H1 (cell line): ENCODE data around the gene RNF151. TPM values are rescaled to one million over a fixed set of nuclear protein-coding genes. Genes with fewer than 3 reads are reported as not detected.

Experiments used
- CTCF ChIA-PET: fragments of 300-600 bp; sonication (Branson Sonifier 250); formaldehyde crosslinking; loops from one replicate; lab custom pipeline; 2021; ENCODE audit not compliant: partially characterized antibody; lab: Charles Lee
- POLR2A ChIA-PET: fragments of 300-600 bp; sonication (Branson Sonifier 250); formaldehyde crosslinking; loops from one replicate; lab custom pipeline; 2021; ENCODE audit warnings: inconsistent platforms; ENCODE audit not compliant: partially characterized antibody; lab: Charles Lee
- DNase-seq, 2 experiments: peaks; one replicate each; pipeline versions ENCODE4 v3.0.0 to v3.0.0-alpha.2; 2010 to 2022; ENCODE audit warnings: low spot score in 2 of 2, low read depth in 1 of 2, mixed read lengths in 1 of 2
- FAIRE-seq: peaks from 2 replicates; lab custom pipeline; 2011; peaks lifted over from hg19 to GRCh38; lab: Jason Lieb, UNC
- H2AFZ ChIP-seq: 2 replicates; pipeline ENCODE4 v1.8.1; 2012; ENCODE audit warnings: low read length, inconsistent platforms
- H2AK5ac ChIP-seq: 2 replicates; pipeline ENCODE4 v1.6.1; 2013; ENCODE audit warnings: low read depth, low read length
- H2BK120ac ChIP-seq: replicated peaks from 2 replicates; pipeline ENCODE3; 2013; ENCODE audit warnings: low read depth, low read length, inconsistent platforms
- H2BK12ac ChIP-seq: 2 replicates; pipeline ENCODE4 v1.6.1; 2013; ENCODE audit warnings: low read depth, low read length
- H2BK15ac ChIP-seq: 2 replicates; pipeline ENCODE4 v1.6.1; 2013; ENCODE audit warnings: low read length
- H2BK20ac ChIP-seq: 2 replicates; pipeline ENCODE4 v1.6.1; 2013; ENCODE audit warnings: low read length
- H2BK5ac ChIP-seq: 2 replicates; pipeline ENCODE4 v1.6.1; 2013; ENCODE audit warnings: low read depth, low read length
- H3K14ac ChIP-seq: 2 replicates; pipeline ENCODE4 v1.6.1; 2013; ENCODE audit warnings: inconsistent platforms; ENCODE audit not compliant: insufficient read length
- H3K18ac ChIP-seq: 2 replicates; pipeline ENCODE4 v1.6.1; 2013; ENCODE audit warnings: low read length; ENCODE audit errors: extremely low read depth
- H3K23ac ChIP-seq: 2 replicates; pipeline ENCODE4 v1.6.1; 2013; ENCODE audit warnings: inconsistent platforms; ENCODE audit not compliant: insufficient read length
- H3K23me2 ChIP-seq: 2 replicates; pipeline ENCODE4 v1.6.1; 2013; ENCODE audit warnings: low read depth, low read length
- H3K27ac ChIP-seq: 2 replicates; pipeline ENCODE4 v1.6.1; 2011; ENCODE audit warnings: low read depth, low read length, inconsistent platforms
- H3K27me3 ChIP-seq, 4 experiments: replicated peaks in 1 of 4; 1 replicate in 1 of 4; 2 replicates in 3 of 4; pipeline versions ENCODE4 v1.6.1 to v1.8.1; 2011 to 2013; ENCODE audit warnings: low read length in 3 of 4, mild to moderate bottlenecking in 3 of 4, inconsistent platforms in 2 of 4, mixed read lengths in 2 of 4, moderate library complexity in 1 of 4; ENCODE audit not compliant: control insufficient read depth in 3 of 4, insufficient read depth in 3 of 4; ENCODE audit errors: extremely low read depth in 1 of 4
- H3K36me3 ChIP-seq, 4 experiments: 2 replicates each; pipeline versions ENCODE4 v1.6.1 to v1.8.1; 2011 to 2013; ENCODE audit warnings: mild to moderate bottlenecking in 4 of 4, low read length in 3 of 4, moderate library complexity in 2 of 4, control low read depth in 1 of 4, inconsistent platforms in 1 of 4; ENCODE audit not compliant: insufficient read depth in 4 of 4, control insufficient read depth in 2 of 4
- H3K4ac ChIP-seq: replicated peaks from 2 replicates; pipeline ENCODE3; 2013; ENCODE audit warnings: low read length, low read depth, mixed read lengths, inconsistent platforms; ENCODE audit not compliant: insufficient read length
- H3K4me1 ChIP-seq, 4 experiments: replicated peaks in 1 of 4; 1 replicate in 1 of 4; 2 replicates in 3 of 4; pipeline versions ENCODE4 v1.6.1 to v1.8.1; 2011 to 2013; ENCODE audit warnings: low read length in 3 of 4, inconsistent platforms in 2 of 4, mixed read lengths in 1 of 4; ENCODE audit not compliant: insufficient read depth in 4 of 4, control insufficient read depth in 3 of 4
- H3K4me2 ChIP-seq, 2 experiments: 2 replicates each; pipeline versions ENCODE4 v1.6.1 to v1.8.1; 2011 to 2013; ENCODE audit warnings: low read depth in 2 of 2, low read length in 2 of 2, control low read depth in 1 of 2, inconsistent platforms in 1 of 2, mild to moderate bottlenecking in 1 of 2; ENCODE audit not compliant: insufficient read depth in 1 of 2
- H3K4me3 ChIP-seq, 4 experiments: fragments of 200-600, 300-600 bp in 1 of 4; sonication (generic), shearing (Covaris generic), sonication (Bioruptor Twin) in 1 of 4; 2 replicates each; pipeline versions ENCODE4 v1.5.1 to v1.8.1; 2011 to 2016; ENCODE audit warnings: low read length in 4 of 4, low read depth in 3 of 4, control low read depth in 2 of 4, inconsistent platforms in 2 of 4, mild to moderate bottlenecking in 2 of 4, mixed read lengths in 1 of 4, moderate library complexity in 1 of 4; ENCODE audit not compliant: insufficient read depth in 2 of 4; ENCODE audit errors: extremely low read depth in 1 of 4
- H3K56ac ChIP-seq: replicated peaks from 2 replicates; pipeline ENCODE3; 2013; ENCODE audit warnings: low read depth, mild to moderate bottlenecking, mixed read lengths, low read length, inconsistent platforms; ENCODE audit not compliant: insufficient read length
- H3K79me1 ChIP-seq: 2 replicates; pipeline ENCODE4 v1.6.1; 2013; ENCODE audit warnings: low read depth, low read length, control low read depth
- H3K79me2 ChIP-seq, 2 experiments: 2 replicates each; pipeline versions ENCODE4 v1.6.1 to v1.8.1; 2012 to 2013; ENCODE audit warnings: low read length in 2 of 2, mild to moderate bottlenecking in 2 of 2, inconsistent platforms in 1 of 2; ENCODE audit not compliant: insufficient read depth in 2 of 2, control insufficient read depth in 1 of 2
- H3K9ac ChIP-seq, 4 experiments: replicated peaks in 1 of 4; 1 replicate in 1 of 4; 2 replicates in 3 of 4; pipeline versions ENCODE4 v1.6.1 to v1.8.1; 2011 to 2013; ENCODE audit warnings: low read depth in 3 of 4, low read length in 3 of 4, control low read depth in 2 of 4, mild to moderate bottlenecking in 2 of 4, moderate library complexity in 2 of 4, inconsistent platforms in 1 of 4; ENCODE audit errors: extremely low read depth in 1 of 4
- H3K9me3 ChIP-seq, 2 experiments: 2 replicates each; pipeline versions ENCODE4 v1.6.1 to v1.8.1; 2012 to 2013; ENCODE audit warnings: mild to moderate bottlenecking in 2 of 2, moderate library complexity in 2 of 2, control low read depth in 1 of 2, inconsistent platforms in 1 of 2, low read depth in 1 of 2, low read length in 1 of 2, mixed read lengths in 1 of 2; ENCODE audit not compliant: insufficient read depth in 2 of 2
- H4K20me1 ChIP-seq, 2 experiments: replicated peaks in 1 of 2; 2 replicates each; pipeline versions ENCODE3 to v1.8.1; 2011 to 2013; ENCODE audit warnings: inconsistent platforms in 2 of 2, low read length in 2 of 2, mild to moderate bottlenecking in 1 of 2; ENCODE audit not compliant: insufficient read depth in 2 of 2, control insufficient read depth in 1 of 2
- H4K5ac ChIP-seq: 2 replicates; pipeline ENCODE4 v1.6.1; 2013; ENCODE audit warnings: low read length, low read depth, mixed read lengths, inconsistent platforms; ENCODE audit not compliant: insufficient read length
- H4K8ac ChIP-seq: 2 replicates; pipeline ENCODE4 v1.8.0; 2013; ENCODE audit warnings: mild to moderate bottlenecking, moderate library complexity, low read length, inconsistent platforms; ENCODE audit not compliant: insufficient read depth; ENCODE audit errors: extremely low read depth
- H4K91ac ChIP-seq: replicated peaks from 2 replicates; pipeline ENCODE3; 2013; ENCODE audit warnings: low read length, mixed read lengths, inconsistent platforms; ENCODE audit not compliant: insufficient read length
- BACH1 ChIP-seq: IDR thresholded peaks from 2 replicates; pipeline ENCODE4 v1.6.1; 2012; ENCODE audit warnings: low read length, improper control_type of control experiment
- CBX8 ChIP-seq: fragments of 300-800, 300-1000 bp; sonication (generic); IDR thresholded peaks from 2 replicates; pipeline ENCODE4 v1.7.1; 2016; ENCODE audit warnings: low read depth, low read length, borderline replicate concordance
- CEBPB ChIP-seq: IDR thresholded peaks from 2 replicates; pipeline ENCODE4 v1.6.1; 2012; ENCODE audit warnings: low read depth, low read length
- CREB1 ChIP-seq: IDR thresholded peaks from 2 replicates; pipeline ENCODE4 v1.6.1; 2012; ENCODE audit warnings: inconsistent platforms
- FOSL1 ChIP-seq: IDR thresholded peaks from 2 replicates; pipeline ENCODE4 v1.6.1; 2011; ENCODE audit warnings: mild to moderate bottlenecking, low read depth, low read length, moderate library complexity; ENCODE audit not compliant: insufficient read depth
- GTF2F1 ChIP-seq: IDR thresholded peaks from 2 replicates; pipeline ENCODE4 v1.6.1; 2012; ENCODE audit warnings: low read depth, low read length, improper control_type of control experiment, borderline replicate concordance
- HDAC2 ChIP-seq, 2 experiments: fragments of 300-600 bp in 1 of 2; sonication (generic) in 1 of 2; IDR thresholded peaks; 2 replicates each; pipeline ENCODE4 v1.6.1; 2011 to 2012; ENCODE audit warnings: low read depth in 2 of 2, low read length in 2 of 2, mild to moderate bottlenecking in 2 of 2, moderate library complexity in 2 of 2, borderline replicate concordance in 1 of 2, inconsistent platforms in 1 of 2
- HDAC6 ChIP-seq: IDR thresholded peaks from one replicate; pipeline ENCODE4 v1.7.1; 2012; ENCODE audit warnings: low read depth, mild to moderate bottlenecking, inconsistent platforms, low read length, moderate library complexity
- KDM1A ChIP-seq: fragments of 200-600, 300-600 bp; sonication (generic); IDR thresholded peaks from 2 replicates; pipeline ENCODE4 v1.7.1; 2016; ENCODE audit warnings: mild to moderate bottlenecking, low read length, borderline replicate concordance
- RBBP5 ChIP-seq: IDR thresholded peaks from 2 replicates; pipeline ENCODE4 v1.7.1; 2012; ENCODE audit warnings: low read depth, mild to moderate bottlenecking, inconsistent platforms, low read length, moderate library complexity, borderline replicate concordance
- SP1 ChIP-seq: IDR thresholded peaks from 2 replicates; pipeline ENCODE4 v1.6.1; 2011; ENCODE audit warnings: low read depth, low read length
- YY1 ChIP-seq: IDR thresholded peaks from 2 replicates; pipeline ENCODE4 v1.6.1; 2011; ENCODE audit warnings: low read depth, mild to moderate bottlenecking, low read length
- WGBS, 2 experiments: shearing (Covaris generic) in 1 of 2; methylation state at CpG; one replicate each; pipeline versions ENCODE4 v1.1.6 to v1.1.7; 2013 to 2015; ENCODE audit warnings: low lambda C conversion rate in 2 of 2, mixed read lengths in 2 of 2, inconsistent platforms in 1 of 2, low coverage in 1 of 2, missing lambda C conversion rate in 1 of 2; ENCODE audit not compliant: insufficient replicate concordance in 2 of 2, insufficient coverage in 1 of 2, insufficient read length in 1 of 2; ENCODE audit errors: extremely low coverage in 1 of 2, missing lambda C conversion rate in 1 of 2; 5-methylcytosine and 5-hydroxymethylcytosine counted together
- polyA plus RNA-seq, 7 experiments: library from polyadenylated mRNA; depleted of rRNA in 3 of 7; stranded (reverse) in 5 of 7; unstranded in 2 of 7; fragments of >200 nt in 5 of 7; fragments of 200-250 nt in 2 of 7; gene quantifications; 1 replicate in 5 of 7; 2 replicates in 1 of 7; 4 replicates in 1 of 7; pipeline versions ENCODE4 v1.2.1 to v1.2.3, GENCODE V29; 2011 to 2013; ENCODE audit warnings: missing spikeins in 2 of 7, mixed read lengths in 2 of 7
- total RNA-seq: library from RNA; stranded (reverse); fragmentation: NEBNext Ultra II Directional; extraction: Animal tissue kit (Norgen Biotek cat#: 25700); gene quantifications from 2 replicates; pipeline ENCODE4 v1.2.1, GENCODE V29; 2021
- TF ChIP-seq, protein P1 (sequence below): IDR thresholded peaks from 2 replicates; pipeline ENCODE4 v1.6.1; 2012; ENCODE audit warnings: inconsistent platforms
- TF ChIP-seq, protein P2 (sequence below): IDR thresholded peaks from 2 replicates; pipeline ENCODE4 v1.6.1; 2011; ENCODE audit warnings: low read depth, mild to moderate bottlenecking, low read length; ENCODE audit not compliant: insufficient read depth

The RNF151 gene
- total and polyA plus RNA-seq, 2 of the 8 experiments (the other 6 are each of a cell fraction or from before 2014, with no cell fraction given) = not detected

DNA sequence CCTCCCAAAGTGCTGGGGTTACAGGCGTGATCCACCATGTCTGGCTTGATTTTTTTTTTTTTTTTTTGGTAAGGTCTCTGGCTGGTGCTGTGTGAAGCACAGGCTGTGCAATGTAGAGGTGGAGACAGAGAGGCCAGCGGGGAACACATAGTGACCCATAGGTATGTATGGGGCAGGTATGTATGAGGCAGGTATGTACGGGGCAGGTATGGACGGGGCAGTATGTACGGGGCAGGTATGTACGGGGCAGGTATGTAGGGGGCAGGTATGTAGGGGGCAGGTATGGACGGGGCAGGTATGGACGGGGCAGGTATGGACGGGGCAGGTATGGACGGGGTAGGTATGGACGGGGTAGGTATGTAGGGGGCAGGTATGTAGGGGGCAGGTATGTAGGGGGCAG lies 17.1 kb upstream of the RNF151 start:
- H3K36me3 ChIP-seq = no peaks in the 10 kb centered on the region
- H3K18ac ChIP-seq = no peak overlapping the region
- H2BK120ac ChIP-seq = no peak overlapping the region
- H2BK5ac ChIP-seq = no peak overlapping the region
- H3K4ac ChIP-seq = no peak overlapping the region
- no peak overlapping the region for H3K23ac ChIP-seq
- H3K14ac ChIP-seq = no peak overlapping the region
- no peak overlapping the region for H3K9ac ChIP-seq
- no peak for DNase-seq
- no peaks in the 10 kb centered on the region for H3K79me1 ChIP-seq
- no peak overlapping the region for H2BK15ac ChIP-seq
- TF ChIP-seq HDAC2 (IDR thresholded peaks at IDR 0.05; ENCODE audit: borderline replicate concordance in 1 of 2, low read depth in 2 of 2, low read length in 2 of 2) = no peak
- TF ChIP-seq, protein P1, sequence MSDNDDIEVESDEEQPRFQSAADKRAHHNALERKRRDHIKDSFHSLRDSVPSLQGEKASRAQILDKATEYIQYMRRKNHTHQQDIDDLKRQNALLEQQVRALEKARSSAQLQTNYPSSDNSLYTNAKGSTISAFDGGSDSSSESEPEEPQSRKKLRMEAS = no peak
- TF ChIP-seq RBBP5 = no peak
- TF ChIP-seq, protein P2, sequence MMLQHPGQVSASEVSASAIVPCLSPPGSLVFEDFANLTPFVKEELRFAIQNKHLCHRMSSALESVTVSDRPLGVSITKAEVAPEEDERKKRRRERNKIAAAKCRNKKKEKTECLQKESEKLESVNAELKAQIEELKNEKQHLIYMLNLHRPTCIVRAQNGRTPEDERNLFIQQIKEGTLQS = no peak
- no peak for TF ChIP-seq CEBPB
- TF ChIP-seq GTF2F1 = no peak
- no peak for TF ChIP-seq CREB1
- no peak for TF ChIP-seq SP1
- TF ChIP-seq YY1 = no peak
- no peak for TF ChIP-seq CBX8
- TF ChIP-seq HDAC6 = no peak
- TF ChIP-seq KDM1A = no peak
- no peak for TF ChIP-seq FOSL1
- TF ChIP-seq BACH1 = no peak
- H2AFZ ChIP-seq = no peak overlapping the region
- 96% methylated on average over 5 of the region's 11 CpGs; no CpG with 5 or more reads in 1 of the 2 experiments for WGBS, 2 experiments
- no peaks in the 10 kb centered on the region for H3K9me3 ChIP-seq
- no peak overlapping the region for H3K56ac ChIP-seq
- no peak overlapping the region for H4K5ac ChIP-seq
- no peak overlapping the region for H4K91ac ChIP-seq
- H2BK20ac ChIP-seq = no peak overlapping the region
- no peak overlapping the region for H2BK12ac ChIP-seq
- no peaks in the 10 kb centered on the region for H3K79me2 ChIP-seq
- H3K27ac ChIP-seq = no peak overlapping the region
- H3K27me3 ChIP-seq = no peaks in the 10 kb centered on the region
- H3K4me3 ChIP-seq = no peak overlapping the region
- H4K20me1 ChIP-seq = peaks cover 0 to 4% of the 10 kb centered on the region in 2 experiments
- H4K8ac ChIP-seq = no peak overlapping the region
- H3K4me2 ChIP-seq = no peak overlapping the region
- no peaks in the 10 kb centered on the region for H3K23me2 ChIP-seq
- H2AK5ac ChIP-seq = no peak overlapping the region
- ChIA-PET POLR2A (interaction anchor here (7.2 to 11.7 kb wide), 2 partner anchors 10 to 15 kb away, joined by 165 to 336 read pairs; partner anchors contain the start of genes NDUFB10, RNF151, RPL3L and RPS2), CTCF (interaction anchor here (0.6 to 1.3 kb wide), 2 partner anchors 54 to 98 kb away, joined by 3 to 6 read pairs; partner anchors contain the start of genes NTHL1 and TSC2)
- no peak for FAIRE-seq
- H3K4me1 ChIP-seq = peaks cover 0 to 3% (median 0%) of the 10 kb centered on the region in 4 experiments; a peak in 3 of 7 replicates
